22Rv1 (cell line): Measurements from ENCODE around the gene SCUBE2.

Source experiments
- CTCF ChIP-seq: fragments of 450-650 bp; IDR thresholded peaks from 2 replicates; pipeline ENCODE4 v1.5.1; 2017; ENCODE audit warnings: mild to moderate bottlenecking
- ZFX ChIP-seq: fragments of 450-650 bp; IDR thresholded peaks from 2 replicates; pipeline ENCODE4 v1.6.1; 2017; ENCODE audit warnings: antibody characterized with exemption, borderline replicate concordance

- TF ChIP-seq CTCF = no peak
- no peak for TF ChIP-seq ZFX
These were observed 14.2 kb downstream of the SCUBE2 start for GRCh38 chr11:9077164-9077563.
